WTC11 (cell line): Measurements from ENCODE around the gene SLC25A41. TPM values are rescaled to one million over a fixed set of nuclear protein-coding genes. Genes with fewer than 3 reads are reported as not detected.

Experiments used
- ATAC-seq: fragments of 200-7000 bp; cut with Tn5 transposase; 2 replicates; pipeline ENCODE4 v1.10.0; 2021; ENCODE audit warnings: mild to moderate bottlenecking, moderate library complexity
- CTCF ChIA-PET: fragments of 300-600 bp; sonication (Branson Sonifier 250); formaldehyde crosslinking; loops from one replicate; lab custom pipeline; 2021; ENCODE audit warnings: antibody characterized with exemption; lab: Charles Lee
- POLR2A ChIA-PET: fragments of 350-600 bp; sonication (Branson Sonifier 250); formaldehyde crosslinking; loops from one replicate; lab custom pipeline; 2021; ENCODE audit warnings: antibody characterized with exemption; lab: Charles Lee
- DNase-seq: peaks from one replicate; pipeline ENCODE4 v3.0.0; 2021; ENCODE audit warnings: low spot score
- H3K27ac Mint-ChIP-seq: 2 replicates; pipeline ENCODE4 v1.8.0; 2021; ENCODE audit warnings: mixed read lengths
- H3K27me3 Mint-ChIP-seq: 2 replicates; pipeline ENCODE4 v1.8.0; 2021; ENCODE audit warnings: low read depth, mild to moderate bottlenecking, moderate library complexity, mixed read lengths
- H3K36me3 Mint-ChIP-seq: 2 replicates; pipeline ENCODE4 v1.8.0; 2021; ENCODE audit warnings: mixed read lengths
- H3K4me1 Mint-ChIP-seq: 2 replicates; pipeline ENCODE4 v1.8.0; 2022; ENCODE audit warnings: mixed read lengths
- H3K4me3 Mint-ChIP-seq: 2 replicates; pipeline ENCODE4 v1.8.0; 2021; ENCODE audit warnings: mild to moderate bottlenecking, moderate library complexity, mixed read lengths
- H3K9me3 Mint-ChIP-seq: 2 replicates; pipeline ENCODE4 v1.8.0; 2021; ENCODE audit warnings: mixed read lengths
- CREM ChIP-seq: sonication (generic); formaldehyde crosslinking; IDR thresholded peaks from 2 replicates; pipeline ENCODE4 v1.8.1; 2022; ENCODE audit warnings: mild to moderate bottlenecking, missing genetic modification reagents, moderate library complexity
- EMX1 ChIP-seq: fragments of 250-450 bp; sonication (Bioruptor Pico); IDR thresholded peaks from 2 replicates; pipeline ENCODE4 v1.8.0; 2021; ENCODE audit warnings: mild to moderate bottlenecking
- ESRRA ChIP-seq: sonication (generic); formaldehyde crosslinking; IDR thresholded peaks from 2 replicates; pipeline ENCODE4 v1.8.1; 2022; ENCODE audit warnings: mild to moderate bottlenecking, missing genetic modification reagents, borderline replicate concordance
- FOXK1 ChIP-seq: sonication (generic); formaldehyde crosslinking; IDR thresholded peaks from 2 replicates; pipeline ENCODE4 v1.8.0; 2022; ENCODE audit warnings: mild to moderate bottlenecking, moderate library complexity, missing genetic modification reagents
- FOXP1 ChIP-seq: sonication (generic); formaldehyde crosslinking; IDR thresholded peaks from 2 replicates; pipeline ENCODE4 v1.8.0; 2022; ENCODE audit warnings: missing genetic modification reagents, mild to moderate bottlenecking, moderate library complexity, borderline replicate concordance
- FOXP4 ChIP-seq: sonication (generic); formaldehyde crosslinking; IDR thresholded peaks from 2 replicates; pipeline ENCODE4 v1.8.0; 2022; ENCODE audit warnings: mild to moderate bottlenecking, missing genetic modification reagents
- GTF2I ChIP-seq: fragments of 250-450 bp; sonication (Bioruptor Pico); conservative IDR thresholded peaks from 2 replicates; pipeline ENCODE4 v1.4.0; 2021; ENCODE audit warnings: mild to moderate bottlenecking
- HMGA2 ChIP-seq: fragments of 250-450 bp; sonication (Bioruptor Pico); IDR thresholded peaks from 2 replicates; pipeline ENCODE4 v1.4.0; 2021; ENCODE audit warnings: mild to moderate bottlenecking, moderate library complexity
- HMGXB4 ChIP-seq: sonication (generic); formaldehyde crosslinking; IDR thresholded peaks from 2 replicates; pipeline ENCODE4 v1.8.1; 2023; ENCODE audit warnings: mild to moderate bottlenecking, moderate library complexity, missing genetic modification reagents
- JUN ChIP-seq: sonication (generic); formaldehyde crosslinking; IDR thresholded peaks from 2 replicates; pipeline ENCODE4 v1.8.0; 2023; ENCODE audit warnings: mild to moderate bottlenecking, missing genetic modification reagents
- SOX15 ChIP-seq: fragments of 250-450 bp; sonication (Bioruptor Pico); IDR thresholded peaks from 2 replicates; pipeline ENCODE4 v1.9.0; 2021; ENCODE audit warnings: mild to moderate bottlenecking
- SP1 ChIP-seq: sonication (generic); formaldehyde crosslinking; conservative IDR thresholded peaks from 2 replicates; pipeline ENCODE4 v1.8.1; 2022; ENCODE audit warnings: missing genetic modification reagents
- ZNF121 ChIP-seq: sonication (generic); formaldehyde crosslinking; IDR thresholded peaks from 2 replicates; pipeline ENCODE4 v1.8.0; 2023; ENCODE audit warnings: missing genetic modification reagents
- ZNF232 ChIP-seq: sonication (generic); formaldehyde crosslinking; IDR thresholded peaks from 2 replicates; pipeline ENCODE4 v1.8.0; 2022; ENCODE audit warnings: mild to moderate bottlenecking, missing genetic modification reagents
- ZSCAN18 ChIP-seq: fragments of 250-450 bp; sonication (Bioruptor Pico); IDR thresholded peaks from 2 replicates; pipeline ENCODE4 v2.1.2; 2022; ENCODE audit warnings: mild to moderate bottlenecking, moderate library complexity
- total RNA-seq: library from RNA; stranded (reverse); gene quantifications from 3 replicates; pipeline ENCODE4 v1.2.3, GENCODE V29; 2021
- TF ChIP-seq, protein P1 (sequence below): fragments of 250-450 bp; sonication (Bioruptor Pico); IDR thresholded peaks from 2 replicates; pipeline ENCODE4 v1.9.0; 2021; ENCODE audit warnings: mild to moderate bottlenecking
- TF ChIP-seq, protein P2 (sequence below): sonication (generic); formaldehyde crosslinking; IDR thresholded peaks from 2 replicates; pipeline ENCODE4 v1.8.0; 2022; ENCODE audit warnings: mild to moderate bottlenecking, missing genetic modification reagents
- TF ChIP-seq, protein P3 (sequence below): sonication (generic); formaldehyde crosslinking; IDR thresholded peaks from 2 replicates; pipeline ENCODE4 v1.8.0; 2023; ENCODE audit warnings: missing genetic modification reagents

The SLC25A41 gene
- total RNA-seq, 1 experiment from 2014 or later: 0.35 TPM

DNA sequence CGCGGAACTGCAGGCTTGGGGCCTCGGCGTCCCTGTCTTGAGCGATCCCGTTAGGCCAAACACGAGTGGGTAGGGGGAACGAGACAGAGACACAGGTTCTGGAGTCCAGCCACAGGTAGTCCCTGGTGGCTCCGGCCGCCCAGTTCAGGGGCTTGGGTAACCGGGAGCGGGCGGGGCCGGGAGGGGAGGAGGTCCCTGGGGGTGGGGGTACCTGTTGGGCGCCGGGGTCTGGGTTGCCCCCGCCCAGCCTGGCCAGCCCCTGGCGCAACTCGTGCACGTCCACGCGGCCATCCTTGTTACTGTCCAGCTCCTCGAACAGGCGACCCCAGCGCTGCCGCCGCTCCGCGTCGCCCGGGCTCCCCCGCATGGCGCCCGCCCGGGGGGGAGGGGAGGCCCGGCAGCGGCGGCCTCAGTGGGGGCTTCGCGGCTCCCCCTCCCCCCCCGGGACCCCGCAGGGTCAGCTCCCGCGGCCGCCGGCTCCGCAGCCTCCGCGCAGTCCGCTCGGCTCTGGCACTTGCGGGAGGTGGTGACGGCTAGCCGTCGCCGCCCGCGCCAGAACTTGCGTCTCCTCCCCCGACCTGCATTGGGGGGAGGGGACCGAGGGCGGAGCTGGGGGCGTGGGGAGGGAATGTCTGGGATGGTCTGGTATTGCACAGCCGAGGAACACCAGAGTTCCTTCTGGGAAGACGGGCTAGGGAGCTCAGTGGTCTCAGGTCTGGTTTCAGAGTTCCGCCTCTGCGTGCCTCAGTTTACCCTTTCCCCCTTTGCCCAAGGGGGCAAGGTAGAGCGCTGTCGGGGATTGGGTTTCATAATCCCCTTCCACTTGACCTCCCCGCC lies 25.9 kb upstream of the SLC25A41 start, which contains the start of gene SLC25A23:
TSS of gene SLC25A23 (minus strand) at position 531 of the 837 bp plus-strand sequence. CDS start at position 367, 164 bp downstream.
- Mint-ChIP-seq H3K4me1 (peaks cover 13% of the 10 kb centered on the region), H3K27ac (peak within 1 kb of the TSS; percentile 99), H3K36me3 (peaks cover 18% of the 10 kb centered on the region), H3K9me3 (0 out of 2 replicates have a peak, but pooled peaks cover 4% of the 10 kb centered on the region), H3K4me3 (peak within 1 kb of the TSS; percentile 98), H3K27me3 (peaks cover 13% of the 10 kb centered on the region)
- DNase-seq (peak; percentile 79), ATAC-seq (peak; percentile 43)
- ChIA-PET POLR2A (interaction anchor here (0.6 to 1.6 kb wide), 2 partner anchors 17 to 440 kb away, joined by 7 to 13 read pairs; no protein-coding TSS in a partner anchor), CTCF (interaction anchor here (1.3 to 1.9 kb wide), 2 partner anchors 17 to 35 kb away, joined by 4 to 10 read pairs; partner anchors contain the start of gene KHSRP)
- TF ChIP-seq HMGA2 (CRISPR knock-in tag): no peak
- TF ChIP-seq SP1: peak; percentile 9; the same call in 1 of the 2 replicates

DNA sequence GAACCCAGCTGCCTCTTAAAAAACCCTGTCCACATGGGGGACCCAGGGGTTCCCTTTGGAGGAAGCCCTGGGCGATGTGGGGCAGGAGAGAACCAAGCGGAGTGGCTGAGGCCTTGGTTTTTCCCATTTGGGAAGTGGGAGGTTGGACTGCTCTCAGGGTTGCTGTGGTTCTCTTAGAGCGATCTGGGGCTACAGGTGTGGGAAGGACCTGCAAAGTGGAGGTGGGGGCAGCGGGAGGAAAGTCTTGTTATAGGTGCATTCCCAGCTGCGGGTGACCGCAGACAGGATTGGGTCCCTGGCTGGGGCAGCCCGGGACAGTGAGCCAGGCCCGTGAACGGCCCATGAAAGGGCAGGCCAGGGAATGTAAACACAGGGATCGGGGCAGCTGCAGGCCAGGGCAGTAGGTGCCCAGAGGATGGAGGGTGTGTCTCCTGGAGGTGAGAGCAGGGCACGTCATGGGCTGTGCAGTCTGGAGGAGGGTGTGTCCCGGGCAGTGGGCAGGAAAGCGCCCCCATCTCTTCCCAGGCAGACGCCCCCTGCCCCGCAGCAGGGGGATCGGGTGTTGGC lies 25.2 kb upstream of the SLC25A41 start:
- peaks cover 25% of the 10 kb centered on the region for H3K36me3 Mint-ChIP-seq
- peaks cover 9% of the 10 kb centered on the region for H3K9me3 Mint-ChIP-seq
- peaks cover 13% of the 10 kb centered on the region for H3K27me3 Mint-ChIP-seq
- DNase-seq (peak; percentile 21), ATAC-seq (no peak)
- H3K4me1 Mint-ChIP-seq: peaks cover 12% of the 10 kb centered on the region
- peak overlapping the region; percentile 89 for H3K4me3 Mint-ChIP-seq
- H3K27ac Mint-ChIP-seq: 0 out of 2 replicates have a peak overlapping the region, but pooled peaks have one; percentile 25
- TF ChIP-seq ESRRA (CRISPR knock-in tag) (no peak), FOXP1 (CRISPR knock-in tag) (no peak), SOX15 (CRISPR knock-in tag) (no peak), FOXP4 (CRISPR knock-in tag) (no peak), ZSCAN18 (CRISPR knock-in tag) (no peak), CREM (CRISPR knock-in tag) (no peak), EMX1 (CRISPR knock-in tag) (no peak), ZNF232 (no peak), FOXK1 (CRISPR knock-in tag) (peak; percentile 51; the same call in 1 of the 2 replicates), HMGXB4 (CRISPR knock-in tag) (no peak), ZNF121 (peak; percentile 100), GTF2I (CRISPR knock-in tag) (peak; percentile 80; the same call in 1 of the 2 replicates), JUN (CRISPR knock-in tag) (no peak)
- TF ChIP-seq, protein P1, sequence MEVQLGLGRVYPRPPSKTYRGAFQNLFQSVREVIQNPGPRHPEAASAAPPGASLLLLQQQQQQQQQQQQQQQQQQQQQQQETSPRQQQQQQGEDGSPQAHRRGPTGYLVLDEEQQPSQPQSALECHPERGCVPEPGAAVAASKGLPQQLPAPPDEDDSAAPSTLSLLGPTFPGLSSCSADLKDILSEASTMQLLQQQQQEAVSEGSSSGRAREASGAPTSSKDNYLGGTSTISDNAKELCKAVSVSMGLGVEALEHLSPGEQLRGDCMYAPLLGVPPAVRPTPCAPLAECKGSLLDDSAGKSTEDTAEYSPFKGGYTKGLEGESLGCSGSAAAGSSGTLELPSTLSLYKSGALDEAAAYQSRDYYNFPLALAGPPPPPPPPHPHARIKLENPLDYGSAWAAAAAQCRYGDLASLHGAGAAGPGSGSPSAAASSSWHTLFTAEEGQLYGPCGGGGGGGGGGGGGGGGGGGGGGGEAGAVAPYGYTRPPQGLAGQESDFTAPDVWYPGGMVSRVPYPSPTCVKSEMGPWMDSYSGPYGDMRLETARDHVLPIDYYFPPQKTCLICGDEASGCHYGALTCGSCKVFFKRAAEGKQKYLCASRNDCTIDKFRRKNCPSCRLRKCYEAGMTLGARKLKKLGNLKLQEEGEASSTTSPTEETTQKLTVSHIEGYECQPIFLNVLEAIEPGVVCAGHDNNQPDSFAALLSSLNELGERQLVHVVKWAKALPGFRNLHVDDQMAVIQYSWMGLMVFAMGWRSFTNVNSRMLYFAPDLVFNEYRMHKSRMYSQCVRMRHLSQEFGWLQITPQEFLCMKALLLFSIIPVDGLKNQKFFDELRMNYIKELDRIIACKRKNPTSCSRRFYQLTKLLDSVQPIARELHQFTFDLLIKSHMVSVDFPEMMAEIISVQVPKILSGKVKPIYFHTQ (CRISPR knock-in tag): no peak
- TF ChIP-seq, protein P2, sequence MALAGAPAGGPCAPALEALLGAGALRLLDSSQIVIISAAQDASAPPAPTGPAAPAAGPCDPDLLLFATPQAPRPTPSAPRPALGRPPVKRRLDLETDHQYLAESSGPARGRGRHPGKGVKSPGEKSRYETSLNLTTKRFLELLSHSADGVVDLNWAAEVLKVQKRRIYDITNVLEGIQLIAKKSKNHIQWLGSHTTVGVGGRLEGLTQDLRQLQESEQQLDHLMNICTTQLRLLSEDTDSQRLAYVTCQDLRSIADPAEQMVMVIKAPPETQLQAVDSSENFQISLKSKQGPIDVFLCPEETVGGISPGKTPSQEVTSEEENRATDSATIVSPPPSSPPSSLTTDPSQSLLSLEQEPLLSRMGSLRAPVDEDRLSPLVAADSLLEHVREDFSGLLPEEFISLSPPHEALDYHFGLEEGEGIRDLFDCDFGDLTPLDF (CRISPR knock-in tag): no peak
- TF ChIP-seq, protein P3, sequence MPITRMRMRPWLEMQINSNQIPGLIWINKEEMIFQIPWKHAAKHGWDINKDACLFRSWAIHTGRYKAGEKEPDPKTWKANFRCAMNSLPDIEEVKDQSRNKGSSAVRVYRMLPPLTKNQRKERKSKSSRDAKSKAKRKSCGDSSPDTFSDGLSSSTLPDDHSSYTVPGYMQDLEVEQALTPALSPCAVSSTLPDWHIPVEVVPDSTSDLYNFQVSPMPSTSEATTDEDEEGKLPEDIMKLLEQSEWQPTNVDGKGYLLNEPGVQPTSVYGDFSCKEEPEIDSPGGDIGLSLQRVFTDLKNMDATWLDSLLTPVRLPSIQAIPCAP (CRISPR knock-in tag): no peak
- TF ChIP-seq, all 79 proteins: peak for 3
- ChIA-PET POLR2A (interaction anchor here (1.6 kb wide), 1 partner anchor 18 kb away, joined by 7 read pairs; no protein-coding TSS in a partner anchor), CTCF (interaction anchor here (1.3 to 1.9 kb wide), 2 partner anchors 17 to 34 kb away, joined by 4 to 10 read pairs; partner anchors contain the start of gene KHSRP)
